Nephron progenitor cell (in vitro differentiated cells): ENCODE results near the gene SEPTIN12.

Experiments used
- DNase-seq: peaks from one replicate; pipeline ENCODE4 v3.0.0; 2021
- H3K27ac Mint-ChIP-seq: 2 replicates; pipeline ENCODE4 v1.8.0; 2021; ENCODE audit warnings: mild to moderate bottlenecking, moderate library complexity, mixed read lengths
- H3K27me3 Mint-ChIP-seq: 2 replicates; pipeline ENCODE4 v1.8.0; 2021; ENCODE audit warnings: mild to moderate bottlenecking, low read depth, mixed read lengths; ENCODE audit not compliant: poor library complexity
- H3K36me3 Mint-ChIP-seq: 2 replicates; pipeline ENCODE4 v1.8.0; 2021; ENCODE audit warnings: low read depth, mixed read lengths
- H3K4me1 Mint-ChIP-seq: 2 replicates; pipeline ENCODE4 v1.8.0; 2021; ENCODE audit warnings: mixed read lengths
- H3K4me3 Mint-ChIP-seq: 2 replicates; pipeline ENCODE4 v1.8.0; 2021; ENCODE audit warnings: mild to moderate bottlenecking, moderate library complexity, mixed read lengths
- H3K9me3 Mint-ChIP-seq: 2 replicates; pipeline ENCODE4 v1.8.0; 2021; ENCODE audit warnings: mild to moderate bottlenecking, moderate library complexity, mixed read lengths
- CTCF ChIP-seq: fragments of 200-600 bp; sonication (generic); IDR thresholded peaks from 2 replicates; pipeline ENCODE4 v1.5.0; 2021; ENCODE audit warnings: antibody characterized with exemption

SEPTIN12 gene

DNA sequence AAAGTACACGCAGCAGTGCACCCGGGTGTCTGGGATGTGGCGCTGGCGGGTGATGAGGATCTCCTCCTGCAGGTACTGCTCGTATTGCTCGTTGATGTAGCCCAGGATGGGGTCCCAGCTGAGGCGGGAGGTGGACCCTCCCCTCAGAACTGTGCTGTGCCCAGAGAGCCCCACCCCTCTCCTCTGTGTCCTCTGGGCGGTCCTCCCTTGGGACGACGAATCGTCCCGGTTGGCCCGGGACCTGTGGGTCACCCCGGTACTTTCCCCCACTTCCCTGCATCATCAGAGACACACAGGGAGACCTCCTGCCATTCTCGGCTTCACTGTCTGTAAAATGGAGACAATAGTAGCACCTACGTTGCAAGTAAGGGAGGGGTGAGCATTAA, 4.2 kb downstream of the SEPTIN12 start:
- Mint-ChIP-seq H3K27me3 (peaks cover 10% of the 10 kb centered on the region), H3K36me3 (no peaks in the 10 kb centered on the region), H3K9me3 (no peaks in the 10 kb centered on the region), H3K4me1 (peaks cover 13% of the 10 kb centered on the region), H3K4me3 (no peak overlapping the region), H3K27ac (no peak overlapping the region)
- no peak for TF ChIP-seq CTCF
- no peak for DNase-seq

- H3K4me1 Mint-ChIP-seq: peaks cover 8% of the 10 kb centered on the region
- no peaks in the 10 kb centered on the region for H3K36me3 Mint-ChIP-seq
- TF ChIP-seq CTCF: no peak
These were observed 4.7 kb downstream of the SEPTIN12 start for GRCh38 chr16:4783251-4783950.

DNA sequence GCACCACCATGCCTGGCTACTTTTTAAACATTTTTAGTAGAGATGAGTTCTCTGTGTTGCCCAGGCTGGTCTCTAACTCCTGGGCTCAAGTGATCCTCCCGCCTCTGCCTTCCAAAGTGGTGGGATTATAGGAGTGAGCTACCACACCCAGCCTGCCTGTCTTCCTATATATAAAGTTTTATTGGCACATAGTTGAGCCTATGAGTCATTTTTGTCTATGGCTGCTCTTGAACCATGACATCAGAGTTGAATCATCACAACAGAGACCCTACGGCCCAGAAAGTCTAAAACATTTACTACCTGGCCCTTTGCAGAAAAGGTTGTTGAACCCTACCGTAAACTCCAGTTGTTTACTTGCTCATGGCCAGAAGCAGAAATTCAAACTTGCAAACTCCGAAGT, 7.9 kb downstream of the SEPTIN12 start:
- no peak for DNase-seq
- no peaks in the 10 kb centered on the region for H3K9me3 Mint-ChIP-seq
- H3K36me3 Mint-ChIP-seq: no peaks in the 10 kb centered on the region
- peaks cover 14% of the 10 kb centered on the region for H3K27me3 Mint-ChIP-seq
- H3K4me3 Mint-ChIP-seq: no peak overlapping the region
- no peak for TF ChIP-seq CTCF
- no peaks in the 10 kb centered on the region for H3K4me1 Mint-ChIP-seq
- H3K27ac Mint-ChIP-seq: no peak overlapping the region

More at GRCh38 chr16:4783251-4783950, 4.7 kb downstream of the SEPTIN12 start:
- H3K27me3 Mint-ChIP-seq: peaks cover 10% of the 10 kb centered on the region
- H3K9me3 Mint-ChIP-seq: no peaks in the 10 kb centered on the region
- no peak overlapping the region for H3K4me3 Mint-ChIP-seq
- no peak for DNase-seq
- no peak overlapping the region for H3K27ac Mint-ChIP-seq

GRCh38 chr16:4778050-4778392, 10.1 kb downstream of the SEPTIN12 start:
- Mint-ChIP-seq H3K27me3 (peaks cover 13% of the 10 kb centered on the region), H3K27ac (no peak overlapping the region), H3K4me1 (no peaks in the 10 kb centered on the region), H3K9me3 (no peaks in the 10 kb centered on the region), H3K4me3 (no peak overlapping the region), H3K36me3 (no peaks in the 10 kb centered on the region)
- no peak for DNase-seq
- no peak for TF ChIP-seq CTCF

DNA sequence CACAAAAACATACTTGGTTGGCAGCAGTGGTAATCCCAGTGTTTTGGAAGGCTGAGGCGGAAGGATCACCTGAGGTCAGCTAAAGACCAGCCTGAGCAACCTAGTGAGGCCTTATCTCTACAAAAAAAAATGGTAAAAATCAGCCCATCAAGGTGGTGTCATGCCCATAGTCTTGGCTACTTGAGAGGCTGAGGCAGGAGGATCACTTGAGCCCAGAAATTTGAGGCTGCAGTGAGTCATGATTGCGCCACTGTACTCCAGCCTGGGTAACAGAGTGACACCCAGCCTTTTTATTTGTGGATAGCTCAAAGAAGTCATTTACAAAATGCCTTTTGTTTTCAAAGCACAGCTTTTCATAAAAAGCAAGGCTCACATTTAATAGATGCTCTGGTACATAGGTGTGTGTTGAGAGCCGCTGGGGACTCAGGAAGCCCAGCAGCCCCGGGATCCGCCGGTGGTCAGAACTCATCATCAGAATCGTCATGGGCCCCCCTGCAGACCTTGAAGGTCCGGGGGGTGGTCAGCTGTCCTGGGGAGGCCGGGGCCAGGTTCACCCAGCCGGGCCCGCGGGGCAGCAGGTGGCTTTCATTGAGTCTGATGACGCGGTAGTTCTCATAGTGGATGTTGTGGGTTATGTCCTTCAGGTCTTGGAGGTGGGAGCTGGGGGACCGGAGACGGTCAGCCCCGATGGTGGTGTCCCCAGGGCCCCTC, 10.7 kb downstream of the SEPTIN12 start:
- peaks cover 11% of the 10 kb centered on the region for H3K27me3 Mint-ChIP-seq
- H3K27ac Mint-ChIP-seq: no peak overlapping the region
- H3K4me3 Mint-ChIP-seq: no peak overlapping the region
- DNase-seq: no peak
- no peaks in the 10 kb centered on the region for H3K9me3 Mint-ChIP-seq
- no peaks in the 10 kb centered on the region for H3K36me3 Mint-ChIP-seq
- H3K4me1 Mint-ChIP-seq: no peaks in the 10 kb centered on the region
- no peak for TF ChIP-seq CTCF
